GM12878 (cell line): ENCODE measurements around the gene HSP90AB1. TPM values are rescaled to one million over a fixed set of nuclear protein-coding genes. Genes with fewer than 3 reads are reported as not detected.
A peak's percentile ranks its signal among the peaks of the same experiment; 100 is the strongest.

Experiments
- ATF2 ChIP-seq: IDR thresholded peaks from 2 replicates; pipeline ENCODE4 v1.6.1; 2012; ENCODE audit warnings: low read length, inconsistent platforms
- ATF3 ChIP-seq: IDR thresholded peaks from 2 replicates; pipeline ENCODE4 v1.6.1; 2011; ENCODE audit warnings: low read depth, mild to moderate bottlenecking, low read length, moderate library complexity, borderline replicate concordance; ENCODE audit errors: extremely low read depth
- BHLHE40 ChIP-seq, 2 experiments: fragments of 450-650 bp in 1 of 2; IDR thresholded peaks; 2 replicates each; pipeline ENCODE4 v1.6.1; 2011 to 2017; ENCODE audit warnings: low read depth in 2 of 2, borderline replicate concordance in 1 of 2, improper control_type of control experiment in 1 of 2, low read length in 1 of 2, mild to moderate bottlenecking in 1 of 2
- CHD1 ChIP-seq: IDR thresholded peaks from 2 replicates; pipeline ENCODE4 v1.6.1; 2012; ENCODE audit warnings: low read depth, low read length, improper control_type of control experiment
- E2F8 ChIP-seq: fragments of 450-650 bp; IDR thresholded peaks from 2 replicates; pipeline ENCODE4 v1.6.1; 2018; ENCODE audit warnings: mild to moderate bottlenecking, low read depth, moderate library complexity; ENCODE audit not compliant: partially characterized antibody
- EP300 ChIP-seq, 2 experiments: fragments of 150-350 bp in 1 of 2; IDR thresholded peaks; 2 replicates each; pipeline ENCODE4 v1.6.1; 2011 to 2012; ENCODE audit warnings: low read depth in 2 of 2, low read length in 2 of 2, borderline replicate concordance in 1 of 2, improper control_type of control experiment in 1 of 2, inconsistent platforms in 1 of 2; ENCODE audit not compliant: control insufficient read depth in 1 of 2
- GABPA ChIP-seq: IDR thresholded peaks from 2 replicates; pipeline ENCODE4 v1.6.1; 2014; ENCODE audit warnings: antibody characterized with exemption, low read depth, mild to moderate bottlenecking, inconsistent platforms
- GATAD2B ChIP-seq: fragments of 450-650 bp; conservative IDR thresholded peaks from 2 replicates; pipeline ENCODE4 v1.6.1; 2017; ENCODE audit warnings: low read depth, mild to moderate bottlenecking, moderate library complexity
- HDAC6 ChIP-seq: fragments of 200-600 bp; sonication (generic); IDR thresholded peaks from one replicate; pipeline ENCODE4 v1.8.0; 2017; ENCODE audit warnings: antibody characterized with exemption; ENCODE audit not compliant: unreplicated experiment
- IKZF1 ChIP-seq: fragments of 450-650 bp; conservative IDR thresholded peaks from 2 replicates; pipeline ENCODE4 v1.6.1; 2017; ENCODE audit warnings: antibody characterized with exemption, mild to moderate bottlenecking
- JUNB ChIP-seq: IDR thresholded peaks from 2 replicates; pipeline ENCODE4 v1.6.1; 2016; ENCODE audit warnings: antibody characterized with exemption, mild to moderate bottlenecking
- MXI1 ChIP-seq: fragments of 150-350 bp; IDR thresholded peaks from 2 replicates; pipeline ENCODE4 v1.6.1; 2011; ENCODE audit warnings: low read depth, mild to moderate bottlenecking, inconsistent platforms, low read length, improper control_type of control experiment
- MYC ChIP-seq: IDR thresholded peaks from 2 replicates; pipeline ENCODE4 v1.6.1; 2011; ENCODE audit warnings: mild to moderate bottlenecking, low read length, moderate library complexity, inconsistent platforms; ENCODE audit not compliant: insufficient read depth, insufficient replicate concordance, insufficient read length, severe bottlenecking
- NBN ChIP-seq: fragments of 450-650 bp; IDR thresholded peaks from 2 replicates; pipeline ENCODE4 v1.6.1; 2016
- TAF1 ChIP-seq: IDR thresholded peaks from 2 replicates; pipeline ENCODE4 v1.6.1; 2011; ENCODE audit warnings: mild to moderate bottlenecking, low read depth, low read length, borderline replicate concordance
- TCF12 ChIP-seq: IDR thresholded peaks from 2 replicates; pipeline ENCODE4 v1.6.1; 2011; ENCODE audit warnings: low read depth, mild to moderate bottlenecking, low read length
- USF1 ChIP-seq: IDR thresholded peaks from 2 replicates; pipeline ENCODE4 v1.6.1; 2011; ENCODE audit warnings: borderline replicate concordance, low read depth, mild to moderate bottlenecking, moderate library complexity, mixed read lengths, low read length; ENCODE audit not compliant: insufficient read depth; ENCODE audit errors: extremely low read length
- YY1 ChIP-seq: IDR thresholded peaks from 2 replicates; pipeline ENCODE4 v1.6.1; 2011; ENCODE audit warnings: low read depth, mild to moderate bottlenecking, low read length
- polyA plus RNA-seq, 11 experiments: library from polyadenylated mRNA; depleted of rRNA in 4 of 11; unstranded in 6 of 11; stranded (reverse) in 5 of 11; fragments of >200 nt; fragmentation: Nextera tagmentation in 4 of 11; fragmentation: Illumina TruSeq in 1 of 11; extraction: Ambion mirVana in 4 of 11; extraction: Trizol in 1 of 11; gene quantifications; 1 replicate in 1 of 11; 2 replicates in 10 of 11; pipeline versions ENCODE4 v1.2.1 to v1.2.3, GENCODE V29; 2011 to 2016; ENCODE audit warnings: inconsistent platforms in 2 of 11, missing spikeins in 2 of 11, low read depth in 1 of 11
- total RNA-seq, 4 experiments: library from RNA; depleted of rRNA in 3 of 4; stranded (reverse); fragments of >200 nt in 3 of 4; fragmentation: Illumina TruSeq in 1 of 4; extraction: Trizol in 1 of 4; gene quantifications; 2 replicates each; pipeline versions ENCODE4 v1.2.1 to v1.2.3, GENCODE V29; 2013 to 2021

The HSP90AB1 gene
- total and polyA plus RNA-seq, 10 of the 15 experiments (the other 5 are each of a cell fraction or from before 2014, with no cell fraction given) = 988 to 1,682 (median 1,146) TPM

- peak; percentile 95 for TF ChIP-seq MYC
- TF ChIP-seq HDAC6 = peak; percentile 46
- no peak for TF ChIP-seq TAF1
- TF ChIP-seq E2F8 = no peak
- TF ChIP-seq MXI1 = peak; percentile 99
- TF ChIP-seq IKZF1 = peak; percentile 60
- TF ChIP-seq EP300 (IDR thresholded peaks at IDR 0.05; ENCODE audit: borderline replicate concordance in 1 of 2, control insufficient read depth in 1 of 2, low read depth in 2 of 2, low read length in 2 of 2) = peak in 1 of 2 experiments; percentile 71; a peak in 1 of 4 replicates
- peak; percentile 94 for TF ChIP-seq YY1
- peak; percentile 35 to 78; a peak in 3 of 4 replicates for TF ChIP-seq BHLHE40 (IDR thresholded peaks at IDR 0.05; ENCODE audit: borderline replicate concordance in 1 of 2, low read depth in 2 of 2, low read length in 1 of 2)
- no peak for TF ChIP-seq TCF12
- no peak for TF ChIP-seq JUNB
- TF ChIP-seq NBN = peak; percentile 8; the same call in 1 of the 2 replicates
- no peak; the same call in 1 of the 2 replicates for TF ChIP-seq CHD1
- TF ChIP-seq ATF3 = no peak
- peak; percentile 45 for TF ChIP-seq USF1
- TF ChIP-seq GATAD2B = peak; percentile 47; the same call in 1 of the 2 replicates
- 0 out of 2 replicates have a peak, but pooled peaks have one; percentile 9 for TF ChIP-seq GABPA
- no peak for TF ChIP-seq ATF2
Observed at GRCh38 chr6:44247338-44248302, 719 bp downstream of the HSP90AB1 start (continued).
